Right lung (tissue), 5 donors: ENCODE data around the gene CROCC2. TPM values are rescaled to one million over a fixed set of nuclear protein-coding genes. Genes with fewer than 3 reads are reported as not detected.

Experiments used
- DNase-seq, 2 donors: peaks; one replicate each; pipeline ENCODE4 v3.0.0-alpha.2; 2013
- polyA plus RNA-seq, 5 donors: library from polyadenylated mRNA; unstranded; fragments of 120-200 nt; gene quantifications; one replicate each; pipeline versions ENCODE4 v1.2.1 to v1.2.3, GENCODE V29; 2013; ENCODE audit warnings: inconsistent platforms in 1 of 5, low replicate concordance in 1 of 5; ENCODE audit not compliant: insufficient read length in 5 of 5, insufficient read depth in 1 of 5

CROCC2 gene
- polyA plus RNA-seq, 5 donors = 0.95 to 3.5 (median 2.7) TPM

- DNase-seq = no peak
Observed at GRCh38 chr2:240985881-240986786, 80.0 kb downstream of the CROCC2 start.

- peak; percentile 66 to 68 for DNase-seq
Observed at GRCh38 chr2:240986787-240987411, 80.8 kb downstream of the CROCC2 start.

DNA sequence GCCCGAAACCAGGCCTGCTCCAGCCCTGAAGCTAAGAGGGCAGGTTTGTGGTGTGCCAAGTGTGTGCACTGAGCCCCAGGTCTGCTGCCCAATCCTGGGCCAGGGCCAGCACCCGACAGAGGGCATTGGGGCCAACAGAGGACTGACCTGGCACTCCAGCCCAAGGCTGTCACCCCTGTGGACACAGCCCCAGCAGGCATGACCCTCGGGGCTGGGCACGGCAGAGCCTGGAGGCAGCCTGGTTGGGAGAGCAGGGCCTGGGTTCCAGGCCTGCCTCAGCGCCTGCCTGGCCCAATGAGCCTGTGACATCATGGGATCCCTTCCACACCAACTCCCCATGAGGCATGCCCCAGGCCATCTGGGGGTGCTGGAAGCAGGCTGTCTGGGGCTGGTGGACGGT lies 81.5 kb downstream of the CROCC2 start:
- no peak for DNase-seq

DNA sequence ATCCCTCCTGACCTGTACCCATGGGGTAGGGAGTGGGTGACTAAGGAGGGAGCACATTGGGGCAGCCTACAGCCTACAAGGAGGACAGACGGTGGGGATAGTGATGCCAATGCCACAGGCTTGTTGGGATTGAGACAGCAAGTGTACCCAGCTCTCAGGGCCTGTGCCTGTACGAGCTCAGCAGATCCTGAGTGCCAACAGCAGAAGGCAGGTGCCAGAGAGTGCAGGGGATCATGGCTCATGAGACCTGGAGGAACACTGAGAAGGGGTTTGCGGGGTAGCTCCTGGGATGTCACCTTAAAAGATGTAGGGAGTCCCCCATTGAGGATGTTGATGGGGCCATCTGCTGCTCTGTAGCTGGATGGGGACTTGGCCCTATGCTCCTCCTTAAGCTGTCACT lies 82.0 kb downstream of the CROCC2 start:
- DNase-seq = no peak

DNA sequence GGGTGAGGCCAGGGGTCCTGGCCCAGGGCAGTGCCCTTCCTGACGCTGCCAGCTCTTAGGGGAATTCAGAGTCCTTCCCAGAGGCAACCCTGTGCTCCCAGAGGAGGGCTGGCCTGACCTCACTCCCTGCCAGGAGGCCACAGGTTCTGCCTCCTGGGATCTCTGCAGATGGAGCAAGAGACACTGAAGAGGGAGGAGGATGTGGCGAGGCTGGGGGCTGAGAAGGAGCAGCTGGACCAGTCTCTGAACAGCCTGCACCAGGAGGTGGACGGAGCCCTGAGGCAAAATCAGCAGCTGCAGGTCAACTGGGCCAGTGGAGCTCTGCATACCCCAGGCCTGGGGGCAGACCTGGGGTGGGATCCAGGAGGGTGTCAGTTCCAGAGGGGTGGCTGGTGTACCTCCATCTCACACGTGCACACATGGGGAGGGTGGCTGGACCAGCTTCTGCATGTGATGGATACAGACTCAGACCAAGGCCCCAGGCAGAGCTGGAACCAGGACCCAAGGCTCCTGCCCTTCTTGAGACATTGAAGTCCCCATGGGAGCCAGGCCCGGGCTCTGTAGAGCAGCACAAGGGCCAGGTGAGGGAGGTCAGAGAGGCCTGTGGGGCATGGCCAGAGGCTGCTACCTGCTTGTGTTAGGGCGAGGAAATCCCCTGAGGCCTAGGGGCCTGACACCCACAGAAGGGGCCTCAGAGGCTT lies 82.6 kb downstream of the CROCC2 start:
- no peak for DNase-seq

GRCh38 chr2:240989451-240990265 lies 83.5 kb downstream of the CROCC2 start:
- DNase-seq = no peak

DNA sequence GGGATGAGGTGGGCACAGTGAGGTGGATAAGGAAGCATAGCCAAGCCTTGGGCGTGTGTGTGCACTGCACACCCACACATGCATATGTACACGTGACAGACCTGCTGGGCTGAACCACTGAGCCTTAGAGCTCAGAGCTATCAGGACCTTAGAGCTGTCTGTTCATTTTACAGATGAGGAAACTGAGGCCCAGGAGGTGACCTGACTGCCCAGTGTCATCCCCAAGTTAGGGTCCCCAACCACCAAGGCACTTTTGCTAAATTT lies 84.1 kb downstream of the CROCC2 start:
- no peak for DNase-seq

DNA sequence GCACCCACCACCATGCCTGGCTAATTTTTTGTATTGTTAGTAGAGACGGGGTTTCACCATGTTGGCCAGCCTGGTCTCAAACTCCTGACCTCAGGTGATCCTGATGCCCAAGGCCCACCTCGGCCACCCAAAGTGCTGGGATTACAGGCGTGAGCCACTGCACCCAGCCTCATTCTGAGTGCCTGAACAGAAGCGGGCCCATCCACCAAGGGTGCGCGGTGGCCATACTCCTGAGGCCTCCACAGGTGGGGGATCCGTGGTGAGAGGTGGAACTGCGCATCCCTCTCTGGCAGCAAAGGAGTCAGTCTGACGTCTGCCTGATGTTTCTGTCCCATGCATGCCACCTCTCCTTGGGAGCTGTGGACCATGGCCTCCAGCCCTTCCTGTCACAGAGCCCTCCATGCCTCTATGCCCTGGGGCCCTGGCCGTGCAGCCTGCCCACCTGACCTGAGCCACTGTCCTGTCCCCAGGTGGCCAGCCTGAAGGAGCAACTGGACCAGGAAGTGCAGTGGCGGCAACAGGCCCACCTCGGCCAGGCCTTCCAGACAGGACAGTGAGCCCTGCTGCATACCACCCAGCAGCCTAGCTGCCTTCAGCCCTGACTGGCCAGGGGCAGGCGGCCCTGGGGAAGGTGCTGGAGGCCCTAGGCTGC lies 84.7 kb downstream of the CROCC2 start:
- DNase-seq = no peak

DNA sequence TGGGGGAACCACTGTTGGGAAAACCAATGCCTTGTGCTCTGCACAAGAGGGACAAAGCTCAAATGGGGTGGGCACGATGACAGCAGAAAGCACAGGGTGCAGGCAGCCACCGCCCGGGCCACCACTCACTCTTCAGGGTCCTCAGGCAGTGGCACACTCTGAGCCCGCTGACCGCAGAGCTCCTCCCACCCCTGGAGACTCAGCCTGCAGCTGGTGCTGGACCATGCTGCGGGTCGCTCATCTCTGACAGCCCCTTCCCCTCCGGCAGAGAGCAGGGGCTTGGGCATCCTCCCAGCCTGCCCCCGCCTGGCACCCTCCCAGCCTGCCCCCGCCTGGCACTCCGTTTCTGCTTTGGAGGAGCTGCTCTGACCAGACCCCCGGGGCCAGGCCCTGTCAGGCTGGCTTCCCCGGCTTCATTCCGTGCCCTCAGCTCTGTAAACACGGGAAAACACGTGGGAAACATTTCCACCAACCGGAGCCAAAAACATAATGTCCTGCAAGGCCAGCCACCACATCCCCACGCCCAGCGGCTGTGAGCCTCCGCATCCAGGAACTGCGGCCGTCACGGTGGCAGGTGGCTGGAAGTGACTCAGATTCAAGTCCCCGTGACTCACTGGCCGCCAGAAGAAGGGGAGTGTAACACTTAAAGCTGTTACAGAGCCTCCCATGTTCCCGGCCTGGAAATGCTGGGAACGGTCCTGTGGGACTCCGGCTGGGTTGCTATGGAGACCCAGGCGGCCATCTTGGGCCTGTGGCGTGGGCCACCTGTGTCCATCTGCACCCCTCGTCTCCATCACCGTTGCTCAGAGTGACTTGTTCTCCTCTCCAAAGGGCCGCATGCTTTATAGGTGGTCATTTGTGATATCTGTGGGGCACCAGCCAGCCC lies 85.5 kb downstream of the CROCC2 start:
- no peak for DNase-seq

- no peak for DNase-seq
Observed at GRCh38 chr2:240992572-240993291, 86.6 kb downstream of the CROCC2 start.

GRCh38 chr2:240993446-240994170 lies 87.5 kb downstream of the CROCC2 start:
- no peak for DNase-seq

DNA sequence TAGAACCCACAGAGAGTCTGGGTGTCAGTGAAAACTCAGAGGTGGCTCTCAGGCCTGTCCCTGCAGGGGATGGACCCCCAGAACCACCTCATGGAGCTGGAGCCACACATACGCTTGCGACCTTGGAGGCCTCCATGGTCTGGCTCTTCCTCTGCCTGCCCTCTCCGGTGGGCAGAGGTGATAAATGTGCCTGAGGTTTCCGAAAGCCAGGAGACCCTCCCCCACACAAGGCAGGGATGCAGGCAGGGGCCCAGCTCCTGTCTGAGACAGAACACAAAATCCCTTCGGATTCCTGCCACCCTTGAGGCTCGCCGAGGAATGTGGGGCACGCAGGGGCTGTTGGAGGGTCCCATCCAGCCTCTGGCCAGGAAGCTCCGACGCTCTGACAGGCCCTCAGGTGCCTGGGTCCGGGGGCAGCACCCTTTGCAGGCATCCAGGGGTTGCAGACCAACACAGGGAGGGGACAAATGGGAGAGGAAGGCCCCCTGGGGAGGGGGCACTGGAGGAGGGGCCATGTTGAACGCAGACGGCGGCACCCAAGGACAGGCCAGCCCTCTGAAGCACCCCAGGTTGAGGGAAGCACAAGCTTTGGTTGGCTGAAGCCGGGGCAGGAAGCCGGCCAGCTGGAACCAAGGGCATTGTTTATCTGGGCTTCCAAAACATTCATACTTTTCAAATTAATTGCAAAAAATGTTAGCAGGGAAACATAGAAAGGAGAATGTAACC lies 88.2 kb downstream of the CROCC2 start:
- peak in 1 of 2 donors; percentile 52 for DNase-seq

GRCh38 chr2:240995041-240996021 lies 89.2 kb downstream of the CROCC2 start:
- DNase-seq = no peak

GRCh38 chr2:240996161-240996833 lies 90.2 kb downstream of the CROCC2 start:
- no peak for DNase-seq

DNA sequence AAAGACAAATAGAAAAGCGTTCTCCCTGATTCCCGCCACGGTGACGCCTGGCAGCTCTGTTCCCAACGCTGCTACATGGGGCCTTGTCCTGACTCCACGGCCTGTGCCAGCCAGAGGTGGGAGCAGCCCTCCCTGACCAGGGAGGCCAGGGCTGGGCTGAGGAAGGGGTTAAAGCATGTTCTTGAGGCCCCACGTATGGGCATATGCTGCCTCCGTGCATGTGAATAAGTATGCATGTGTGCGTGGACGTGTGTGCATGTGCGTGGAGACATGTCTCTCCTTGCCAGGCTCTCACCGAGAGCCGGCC lies 90.7 kb downstream of the CROCC2 start:
- no peak for DNase-seq

DNA sequence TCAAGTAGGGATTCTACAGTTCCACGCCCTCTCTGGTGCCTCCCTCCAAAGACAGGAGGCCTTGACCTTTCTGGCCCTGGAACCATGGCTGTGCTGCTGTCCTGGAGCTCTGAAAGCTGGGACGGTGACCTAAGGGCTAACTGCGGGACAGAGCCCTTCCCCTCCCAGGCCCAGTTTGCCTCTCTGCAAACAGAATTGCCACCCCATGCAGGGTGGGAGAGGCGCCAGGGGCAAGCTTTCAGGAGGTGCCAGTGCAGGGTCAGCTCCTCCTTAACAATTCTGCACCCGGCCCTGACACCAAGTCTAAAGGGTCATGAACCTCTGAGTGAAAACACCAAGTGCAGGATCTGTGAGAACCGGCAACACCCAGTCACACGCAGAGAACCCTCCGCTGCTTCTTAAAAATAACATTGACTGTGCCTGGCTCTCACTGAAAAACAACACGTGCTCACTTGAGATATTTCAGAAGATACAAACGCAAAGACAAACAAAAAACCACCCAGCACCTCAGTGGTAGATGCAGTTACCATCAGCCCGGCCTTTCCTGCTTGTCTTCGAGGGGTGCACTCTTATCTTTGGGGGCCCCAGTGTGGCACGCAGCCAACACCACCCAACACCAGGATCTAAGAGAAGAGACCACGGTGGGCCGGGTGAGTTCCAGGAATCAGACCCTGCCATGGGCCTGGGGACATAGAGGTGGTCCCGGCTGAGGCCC lies 91.2 kb downstream of the CROCC2 start:
- no peak for DNase-seq
